Loucy (cell line): ENCODE data around the gene HORMAD1.

ENCODE experiments used
- CTCF ChIP-seq: fragments of 200-600 bp; sonication (generic); conservative IDR thresholded peaks from 2 replicates; pipeline ENCODE4 v1.5.1; 2014; ENCODE audit warnings: mild to moderate bottlenecking, antibody characterized with exemption, low read length
- EZH2phosphoT487 ChIP-seq: fragments of 200-600 bp; IDR thresholded peaks from 2 replicates; pipeline ENCODE4 v1.6.1; 2018; ENCODE audit warnings: antibody characterized with exemption, mild to moderate bottlenecking, moderate library complexity, borderline replicate concordance

GRCh38 chr1:150748878-150749719 lies 28.4 kb upstream of the HORMAD1 start:
- TF ChIP-seq CTCF: no peak
- no peak for TF ChIP-seq EZH2phosphoT487
